PC-3 (cell line): Measurements from ENCODE around the gene PNO1.

Experiments
- EZH2 ChIP-seq: fragments of 300-600 bp; sonication (generic); IDR thresholded peaks from one replicate; pipeline ENCODE4 v1.6.1; 2017; ENCODE audit warnings: antibody characterized with exemption, mild to moderate bottlenecking, low read length; ENCODE audit not compliant: unreplicated experiment
- EZH2phosphoT487 ChIP-seq: fragments of 300-600 bp; sonication (generic); IDR thresholded peaks from 2 replicates; pipeline ENCODE4 v1.6.1; 2018; ENCODE audit warnings: mild to moderate bottlenecking, antibody characterized with exemption, low read length, borderline replicate concordance
- TF ChIP-seq, protein P1 (sequence below): fragments of 300-600 bp; sonication (generic); conservative IDR thresholded peaks from 2 replicates; pipeline ENCODE4 v1.5.1; 2017; ENCODE audit warnings: antibody characterized with exemption, low read depth, mild to moderate bottlenecking, low read length

DNA sequence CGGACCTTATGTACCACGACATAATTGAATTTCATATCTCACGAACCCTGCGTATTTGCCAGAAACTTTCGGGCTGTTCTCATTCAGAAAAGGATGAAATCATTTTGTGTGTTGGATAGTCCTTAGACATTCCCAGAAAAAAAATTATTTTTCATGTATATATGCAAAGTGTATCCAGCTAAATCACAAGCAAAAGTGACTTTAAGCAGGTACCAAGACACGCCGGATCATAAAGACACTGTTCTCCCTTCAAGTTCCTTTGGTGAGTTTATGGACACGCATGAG lies 35.1 kb upstream of the PNO1 start:
- TF ChIP-seq, protein P1, sequence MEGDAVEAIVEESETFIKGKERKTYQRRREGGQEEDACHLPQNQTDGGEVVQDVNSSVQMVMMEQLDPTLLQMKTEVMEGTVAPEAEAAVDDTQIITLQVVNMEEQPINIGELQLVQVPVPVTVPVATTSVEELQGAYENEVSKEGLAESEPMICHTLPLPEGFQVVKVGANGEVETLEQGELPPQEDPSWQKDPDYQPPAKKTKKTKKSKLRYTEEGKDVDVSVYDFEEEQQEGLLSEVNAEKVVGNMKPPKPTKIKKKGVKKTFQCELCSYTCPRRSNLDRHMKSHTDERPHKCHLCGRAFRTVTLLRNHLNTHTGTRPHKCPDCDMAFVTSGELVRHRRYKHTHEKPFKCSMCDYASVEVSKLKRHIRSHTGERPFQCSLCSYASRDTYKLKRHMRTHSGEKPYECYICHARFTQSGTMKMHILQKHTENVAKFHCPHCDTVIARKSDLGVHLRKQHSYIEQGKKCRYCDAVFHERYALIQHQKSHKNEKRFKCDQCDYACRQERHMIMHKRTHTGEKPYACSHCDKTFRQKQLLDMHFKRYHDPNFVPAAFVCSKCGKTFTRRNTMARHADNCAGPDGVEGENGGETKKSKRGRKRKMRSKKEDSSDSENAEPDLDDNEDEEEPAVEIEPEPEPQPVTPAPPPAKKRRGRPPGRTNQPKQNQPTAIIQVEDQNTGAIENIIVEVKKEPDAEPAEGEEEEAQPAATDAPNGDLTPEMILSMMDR = no peak
- TF ChIP-seq EZH2 (no peak), EZH2phosphoT487 (no peak)
